ENCODE data around the gene ARHGEF18.
"Not testable (repeated sequence)": the region's sequence is repeated elsewhere in the genome, so short reads cannot be mapped to it uniquely, and the experiment has no call there.

ARHGEF18 gene

DNA sequence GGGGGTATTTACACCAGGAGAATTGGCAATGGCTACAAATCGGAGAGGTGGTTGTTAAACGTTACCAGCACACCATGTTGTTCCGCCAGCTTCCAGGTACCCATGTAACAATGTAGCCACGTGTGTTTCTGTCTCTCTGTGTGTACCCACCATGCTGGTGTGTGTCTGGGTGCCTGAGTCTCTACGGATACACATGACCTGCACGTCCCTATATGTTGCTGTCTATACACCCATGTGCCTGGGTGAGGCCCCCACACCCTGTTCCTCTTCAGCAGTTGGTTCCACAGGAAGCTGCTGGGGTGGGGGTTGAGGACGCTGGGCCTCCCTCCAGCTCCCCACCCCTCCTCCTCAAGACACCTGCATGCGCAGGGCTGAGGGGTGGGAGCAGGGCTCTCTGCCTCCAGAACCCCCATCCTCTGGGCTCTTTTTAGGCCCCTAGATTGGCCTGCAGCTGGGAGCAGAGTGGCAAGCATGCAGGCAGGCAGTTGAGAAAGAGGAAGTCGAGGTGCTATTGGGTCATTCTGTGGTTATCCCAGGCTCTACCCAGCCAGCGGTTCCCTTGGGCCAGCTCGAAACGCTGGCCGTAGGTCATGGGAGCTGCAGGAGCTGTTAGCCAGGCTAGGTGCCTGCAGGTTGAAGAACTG lies at the start of gene ARHGEF18:
Gene ARHGEF18 (plus strand): TSS at position 351 of the 644 bp plus-strand sequence. CDS start 13,954 bp downstream, outside the sequence.
- peak; percentile 78 for DNase-seq

DNA sequence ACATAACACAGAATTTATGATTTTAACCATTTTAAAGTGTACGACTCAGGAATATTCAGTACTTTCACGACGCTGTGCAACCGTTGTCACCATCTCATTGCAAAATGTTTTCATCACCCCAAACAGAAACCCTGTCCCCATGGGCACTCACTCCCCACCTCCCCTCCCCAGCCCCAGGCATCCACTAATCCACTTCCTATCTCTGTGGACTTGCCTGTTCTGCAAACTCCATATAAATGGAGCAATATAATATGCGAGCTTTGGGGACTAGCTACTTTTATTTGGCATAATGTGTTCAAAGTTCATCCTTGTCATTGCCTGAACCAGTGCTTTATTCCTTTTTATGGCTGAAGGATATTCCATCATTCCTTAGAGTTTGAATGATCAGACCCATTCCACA lies 47.2 kb upstream of the ARHGEF18 start:
- no peak for DNase-seq

DNA sequence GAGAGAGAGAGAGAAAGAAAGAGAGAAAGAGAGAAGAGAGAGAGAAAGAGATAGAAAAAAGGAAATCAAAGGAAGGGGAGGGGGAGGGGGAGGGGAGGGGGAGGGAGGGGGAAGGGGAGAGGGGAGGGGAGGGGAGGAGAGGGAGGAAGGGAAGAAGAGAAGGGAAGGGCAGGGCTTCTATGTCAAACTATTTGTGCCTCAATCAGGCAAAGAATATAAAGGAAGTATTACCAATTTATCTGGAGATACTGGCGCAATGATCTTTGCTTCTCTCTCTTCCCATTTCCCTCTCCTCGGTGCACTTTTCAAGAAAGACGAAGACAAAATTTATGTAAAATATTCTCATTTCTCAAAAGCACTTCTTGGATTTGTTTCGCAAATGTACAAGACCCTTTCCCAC lies 45.3 kb upstream of the ARHGEF18 start:
- DNase-seq: no peak

DNA sequence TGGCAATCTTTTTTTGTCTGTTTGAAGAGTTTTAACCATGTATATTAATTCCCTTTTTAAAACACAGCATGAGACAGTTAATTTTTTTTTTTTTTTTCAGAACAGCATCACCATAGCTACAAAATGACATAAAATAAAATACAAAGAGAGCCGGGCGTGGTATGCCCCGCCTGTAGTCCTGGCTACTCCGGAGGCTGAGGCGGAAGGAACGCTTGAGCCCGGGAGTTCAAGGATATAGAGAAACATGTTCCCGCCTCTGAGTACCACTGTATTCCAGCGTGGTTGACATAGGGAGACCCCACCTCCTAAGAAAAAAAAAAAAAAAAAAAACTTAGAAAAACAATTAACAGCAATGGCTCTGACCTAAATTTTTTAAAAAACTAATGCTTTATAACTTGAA lies 44.5 kb upstream of the ARHGEF18 start:
- no peak for DNase-seq

DNA sequence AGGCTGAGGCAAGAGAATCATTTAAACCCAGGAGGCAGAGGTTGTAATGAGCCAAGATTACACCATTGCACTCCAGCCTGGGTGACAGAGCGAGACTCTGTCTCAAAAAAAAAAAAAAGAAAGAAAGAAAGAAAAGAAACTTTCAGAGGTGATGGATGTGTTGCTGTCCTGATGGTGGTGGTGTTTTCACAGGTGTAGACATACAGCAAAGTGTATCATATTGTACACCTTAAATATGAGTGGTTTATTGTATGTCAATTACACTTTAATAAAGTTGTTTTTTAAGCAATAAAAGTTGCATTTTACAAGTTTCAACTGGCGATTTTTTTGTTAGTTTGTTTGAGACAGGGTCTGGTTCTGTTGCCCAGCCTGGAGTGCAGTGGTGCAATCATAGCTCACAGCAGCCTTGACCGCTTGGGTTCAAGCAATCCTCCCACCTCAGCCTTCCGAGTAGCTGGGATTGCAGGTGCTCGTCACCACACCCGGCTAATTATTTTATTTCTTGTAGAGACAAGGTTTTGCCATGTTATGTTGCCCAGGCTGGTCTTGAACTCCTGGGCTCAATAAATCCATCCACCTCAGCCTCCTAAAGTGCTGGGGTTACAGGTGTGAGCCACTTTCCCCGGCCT lies 41.0 kb upstream of the ARHGEF18 start:
- DNase-seq: no peak

DNA sequence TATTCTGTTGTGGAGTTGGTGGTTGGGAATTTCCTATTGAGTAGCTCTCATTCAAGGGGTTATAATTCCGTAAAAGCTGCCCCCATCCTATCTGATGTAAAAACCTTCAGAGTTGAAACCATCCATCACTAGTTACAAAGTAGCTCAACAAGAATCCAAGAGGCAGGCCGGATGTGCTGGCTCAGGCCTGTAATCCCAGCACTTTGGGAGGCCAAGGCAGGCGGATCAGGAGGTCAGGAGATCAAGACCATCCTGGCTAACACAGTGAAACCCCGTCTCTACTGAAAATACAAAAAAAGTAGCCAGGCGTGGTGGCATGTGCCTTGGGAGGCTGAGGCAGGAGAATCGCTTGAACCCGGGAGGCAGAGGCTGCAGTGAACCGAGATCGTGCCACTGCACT lies 40.4 kb upstream of the ARHGEF18 start:
- not testable (repeated sequence) for DNase-seq

DNA sequence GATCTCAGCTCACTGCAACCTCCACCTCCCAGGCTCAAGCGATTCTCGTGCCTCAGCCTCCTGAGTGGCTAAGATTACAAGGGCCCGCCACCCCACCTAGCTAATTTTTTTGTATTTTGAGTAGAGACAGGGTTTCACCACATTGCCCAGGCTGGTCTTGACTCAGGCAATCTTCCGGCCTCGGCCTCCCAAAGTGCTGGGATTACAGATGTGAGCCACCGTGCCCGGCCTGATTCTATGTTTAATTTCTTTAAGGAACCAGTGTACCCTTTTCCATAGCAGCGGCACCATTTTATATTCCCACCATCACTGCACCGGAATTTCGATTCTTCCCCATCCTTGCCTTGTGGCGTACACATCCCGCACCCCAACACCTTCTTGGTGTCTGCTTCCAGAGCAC lies 36.8 kb upstream of the ARHGEF18 start:
- no peak for DNase-seq

DNA sequence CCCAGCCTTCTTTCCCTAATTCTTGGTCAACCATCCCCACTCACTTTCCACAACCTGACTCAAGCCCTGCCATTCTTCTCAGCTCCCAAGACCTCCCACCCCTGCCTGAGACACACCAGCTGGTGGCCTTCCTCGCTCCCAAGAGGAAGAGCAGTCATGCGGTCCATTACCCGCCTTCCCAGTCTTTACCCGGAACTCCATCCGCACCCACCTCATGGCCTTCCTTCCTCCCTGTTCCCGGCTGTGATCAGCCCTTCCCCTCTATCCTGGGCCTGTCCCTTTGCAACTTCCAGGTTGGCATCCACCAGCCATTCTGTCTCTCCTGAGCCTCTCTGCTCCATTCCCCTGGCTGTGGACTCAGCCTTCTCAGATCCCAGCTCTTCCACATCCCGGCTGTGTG lies 35.9 kb upstream of the ARHGEF18 start:
- DNase-seq: no peak

DNA sequence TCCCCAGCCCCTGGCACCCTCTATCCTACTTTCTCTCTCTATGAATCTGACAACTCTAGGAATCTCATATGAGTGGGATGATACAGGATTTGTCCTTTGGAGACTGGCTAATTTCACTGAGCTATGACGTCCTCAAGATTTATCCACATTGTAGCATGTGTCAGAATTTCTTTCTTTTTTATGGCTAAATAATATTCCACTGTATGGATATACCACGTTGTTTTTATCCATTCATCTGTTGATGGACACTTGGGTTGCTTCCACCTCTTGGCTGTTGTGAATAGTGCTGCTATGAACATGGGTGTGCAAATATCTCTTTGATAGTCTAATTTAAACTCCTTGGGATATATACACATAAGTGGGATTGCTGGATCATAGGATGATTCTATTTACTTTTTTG lies 30.6 kb upstream of the ARHGEF18 start:
- no peak for DNase-seq

DNA sequence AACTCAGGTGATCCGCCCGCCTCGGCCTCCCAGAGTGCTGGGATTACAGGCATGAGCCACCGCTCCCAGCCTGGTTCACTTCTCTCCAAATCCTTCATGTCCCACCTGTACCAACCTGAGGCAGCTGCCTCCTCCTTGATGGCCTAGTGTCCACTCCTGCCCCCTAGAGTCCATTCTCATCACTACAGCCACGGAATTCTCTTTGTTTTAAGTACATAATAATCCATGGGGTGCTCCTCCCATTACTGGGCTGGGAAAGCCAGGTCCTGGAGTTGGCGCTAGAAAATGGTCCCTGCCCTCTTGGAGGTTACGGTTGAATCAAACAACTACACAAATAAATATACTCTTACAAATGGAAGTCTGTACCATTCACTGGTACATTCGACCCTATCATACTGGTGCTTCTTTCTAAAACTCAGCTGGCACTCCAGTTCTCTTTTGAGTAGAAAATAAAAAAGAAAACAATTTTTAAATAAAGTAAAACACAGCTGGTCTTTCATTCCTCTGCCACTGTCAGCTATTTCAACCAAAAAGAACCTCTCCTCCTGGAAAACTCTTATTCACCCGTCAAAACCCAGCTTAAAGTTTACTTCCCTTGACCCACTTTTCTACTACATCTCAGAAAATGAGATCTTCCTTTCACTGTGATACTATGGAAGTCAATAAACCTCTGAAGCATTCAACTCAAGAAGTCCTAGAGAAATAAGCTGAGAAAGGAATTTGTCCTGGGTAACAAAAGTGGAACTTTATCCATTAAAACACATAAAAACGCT lies 22.4 kb upstream of the ARHGEF18 start:
- DNase-seq: no peak

DNA sequence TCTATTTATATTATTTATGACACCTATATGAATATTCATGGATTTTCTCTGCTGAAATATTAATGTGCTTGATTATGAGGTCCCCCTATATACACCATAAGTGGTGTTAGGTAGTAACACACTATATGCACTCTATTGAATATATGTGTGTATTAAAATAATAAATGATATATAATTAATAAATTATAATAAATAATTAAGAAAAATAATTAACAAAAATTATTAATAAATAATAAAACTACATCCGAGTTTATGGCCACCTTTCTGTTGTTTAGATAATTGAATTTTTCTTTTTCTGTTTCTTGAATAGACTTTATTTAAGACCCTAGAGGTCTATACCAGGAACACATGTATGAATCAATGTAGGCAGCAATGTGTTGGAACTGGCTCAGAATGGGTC lies 20.9 kb upstream of the ARHGEF18 start:
- DNase-seq: no peak

DNA sequence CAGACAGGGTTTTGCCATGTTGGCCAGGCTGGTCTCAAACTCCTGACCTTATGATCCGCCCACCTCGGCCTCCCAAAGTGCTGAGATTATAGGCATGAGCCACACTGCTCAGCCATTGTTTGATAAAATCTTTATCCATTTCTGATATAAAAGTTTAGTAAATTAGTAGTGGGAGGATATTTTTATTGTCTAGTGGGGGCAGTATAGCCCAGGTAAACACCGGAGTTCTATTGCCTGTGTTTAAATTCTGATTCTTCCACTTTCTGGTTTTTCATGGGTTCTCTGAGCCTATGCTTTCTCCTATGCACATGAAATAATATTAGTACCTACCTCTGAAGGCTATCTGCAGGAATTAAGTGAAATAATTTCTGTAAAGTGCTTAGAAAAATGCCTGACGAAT lies 20.1 kb upstream of the ARHGEF18 start:
- no peak for DNase-seq

DNA sequence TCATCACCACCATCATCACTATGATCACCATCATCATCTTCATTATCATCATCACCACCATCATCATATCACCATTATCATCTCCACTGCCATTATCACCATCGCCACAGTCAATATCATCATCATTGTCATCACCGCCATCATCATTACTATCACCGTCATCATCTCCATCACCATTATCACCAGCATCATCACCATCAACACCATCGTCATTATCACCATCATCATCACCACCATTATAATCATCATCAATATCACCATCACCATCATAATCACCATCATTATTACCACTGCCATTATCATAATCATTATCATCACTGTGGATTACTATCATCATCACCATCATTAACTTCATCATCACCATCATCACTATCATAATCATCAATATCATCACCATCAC lies 17.3 kb upstream of the ARHGEF18 start:
- DNase-seq: no peak

DNA sequence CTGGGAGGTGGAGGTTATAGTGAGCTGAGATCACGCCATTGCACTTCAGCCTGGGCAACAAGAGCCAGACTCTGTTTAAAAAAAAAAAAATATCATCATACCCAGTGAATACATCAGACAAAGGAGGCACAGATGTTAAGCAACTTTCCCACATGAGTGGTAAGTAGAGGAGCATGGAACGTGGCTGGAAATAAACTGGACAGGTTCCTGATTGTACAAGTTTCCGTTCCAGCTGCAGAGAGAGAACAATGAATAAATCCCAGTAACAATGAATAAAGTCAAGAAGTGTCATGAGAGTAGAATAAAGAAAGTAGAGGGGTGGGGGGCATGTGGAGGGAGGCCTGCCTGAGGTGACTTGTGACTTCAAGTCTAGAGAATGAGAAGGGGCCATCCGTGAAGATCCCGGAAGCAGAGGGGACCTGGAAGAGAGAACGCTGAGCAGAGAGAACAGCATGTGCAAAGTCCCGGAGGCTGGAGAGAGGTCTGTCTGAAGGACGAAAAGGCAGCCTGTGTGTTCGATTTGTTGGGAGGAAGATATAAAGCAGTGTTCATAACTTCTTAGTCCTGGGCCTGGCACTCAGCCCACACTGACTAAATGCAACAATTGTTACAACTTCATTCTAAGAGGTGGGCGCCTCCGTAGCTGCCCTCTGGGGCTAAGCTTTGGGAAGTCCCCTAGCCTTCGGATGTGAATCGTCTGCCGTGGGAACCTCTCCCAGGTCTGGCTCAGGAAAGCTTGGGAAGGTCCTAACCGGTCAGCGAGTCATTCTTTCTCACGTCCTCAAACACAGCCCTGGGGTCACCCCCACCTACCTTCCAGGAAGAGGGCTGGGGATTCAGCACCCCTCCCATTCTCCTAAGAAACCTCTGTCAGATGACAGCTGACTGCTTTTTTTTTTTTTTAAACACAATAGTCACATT lies 15.3 kb upstream of the ARHGEF18 start:
- no peak for DNase-seq

DNA sequence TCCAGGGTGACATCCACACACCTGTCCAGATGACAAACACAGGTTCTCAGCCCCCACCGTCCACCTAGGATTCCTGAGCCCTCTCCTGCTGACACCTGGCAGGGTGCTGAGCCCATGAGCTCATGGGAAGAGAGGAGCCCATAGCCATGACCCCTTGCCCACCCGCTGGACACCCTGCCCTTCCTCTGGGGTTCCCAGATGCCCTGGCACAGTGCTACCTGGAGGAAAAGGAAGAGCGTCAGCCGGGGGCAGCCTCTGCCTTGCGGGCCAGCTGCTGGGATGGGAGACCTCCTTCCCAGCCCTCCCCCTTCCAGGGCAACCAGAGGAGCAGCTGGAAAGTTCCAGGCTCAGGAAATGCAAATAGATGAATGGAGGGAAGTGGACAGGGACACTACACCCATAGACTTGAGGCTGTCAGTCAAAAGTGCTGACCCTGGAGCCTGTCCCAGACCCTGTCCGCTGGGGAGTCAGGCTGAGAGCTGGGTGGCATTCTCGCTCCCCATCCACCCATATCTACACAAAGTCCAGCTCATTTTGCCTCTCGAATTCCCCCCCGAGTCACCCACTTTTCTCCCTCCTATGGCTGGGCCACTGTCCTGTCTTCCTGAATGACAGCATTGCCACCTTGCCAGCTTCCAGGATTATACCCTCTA lies 12.3 kb upstream of the ARHGEF18 start:
- DNase-seq: no peak

DNA sequence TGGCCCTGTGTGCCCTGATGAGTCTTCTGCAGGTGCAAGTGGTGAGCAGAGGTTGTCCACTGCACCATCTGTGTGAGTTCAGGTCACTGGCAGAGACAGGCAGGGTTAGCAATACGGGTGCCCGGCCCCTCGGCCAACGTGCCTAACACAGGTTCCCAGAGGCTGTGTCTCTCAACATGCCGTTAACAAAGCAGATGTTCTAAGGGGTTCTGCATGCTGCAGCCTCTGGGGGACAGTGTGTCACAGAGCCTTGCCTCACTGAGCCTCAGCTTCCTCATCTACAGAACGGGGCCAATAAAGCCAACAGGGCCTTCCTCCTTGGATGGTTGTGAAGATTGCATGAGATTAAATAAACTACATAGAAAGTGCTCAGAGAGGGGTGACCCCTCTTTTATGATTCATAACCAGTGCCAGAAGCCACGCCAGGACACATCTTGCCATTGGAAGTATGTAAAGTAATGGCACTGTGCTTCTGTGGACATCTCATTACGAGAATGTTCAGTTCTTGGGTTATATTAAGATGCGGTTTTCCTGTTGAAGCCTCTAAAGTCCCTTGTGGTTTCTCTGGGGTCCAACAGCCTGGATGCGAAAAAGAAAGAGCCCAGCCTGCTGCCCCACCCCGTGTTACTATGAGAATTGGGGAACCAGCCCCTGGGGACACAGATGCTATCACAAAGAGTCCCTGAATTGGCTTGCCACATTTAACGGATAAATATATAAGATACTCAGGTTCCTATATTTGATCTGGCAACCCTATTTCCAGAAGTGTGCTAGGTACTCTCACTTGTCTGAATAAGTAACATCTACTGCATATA lies 11.2 kb upstream of the ARHGEF18 start:
- DNase-seq: no peak

DNA sequence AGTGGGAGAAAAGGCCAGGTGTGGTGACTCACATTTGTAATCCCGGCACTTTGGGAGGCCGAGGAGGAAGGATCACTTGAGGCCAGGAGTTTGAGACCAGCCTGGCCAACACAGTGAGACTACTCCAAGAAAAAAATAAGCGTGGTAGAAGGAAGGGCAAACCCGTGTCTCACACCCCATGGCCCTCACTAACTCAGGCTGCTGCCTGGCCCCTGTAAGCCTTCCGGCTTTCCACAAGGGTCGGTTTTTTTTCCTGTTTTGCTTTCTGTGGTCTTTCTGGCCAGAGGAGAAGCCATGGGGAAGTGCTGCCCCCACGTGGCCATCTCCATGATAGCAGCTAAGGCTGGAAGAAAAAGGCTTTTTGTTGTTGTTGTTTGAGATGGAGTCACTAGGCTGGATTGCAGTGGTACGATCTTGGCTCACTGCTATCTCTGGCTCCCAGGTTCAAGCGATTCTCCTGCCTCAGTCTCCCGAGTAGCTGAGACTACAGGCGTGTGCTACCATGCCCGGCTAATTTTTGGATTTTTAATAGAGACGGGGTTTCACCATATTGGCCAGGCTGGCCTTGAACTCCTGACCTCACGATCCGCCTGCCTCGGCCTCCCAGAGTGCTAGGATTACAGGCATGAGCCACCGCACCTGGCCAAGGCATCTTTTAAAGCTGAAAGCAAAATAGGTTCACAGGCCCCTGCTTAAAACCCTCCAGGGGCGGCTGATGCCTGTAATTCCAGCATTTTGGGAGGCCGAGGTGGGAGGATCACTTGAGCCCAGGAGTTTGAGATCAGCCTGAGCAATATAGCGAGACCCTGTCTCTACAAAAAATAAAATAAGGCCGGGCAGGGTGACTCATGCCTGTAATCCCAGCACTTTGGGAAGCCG lies 7.5 kb upstream of the ARHGEF18 start:
- DNase-seq: peak; percentile 98

DNA sequence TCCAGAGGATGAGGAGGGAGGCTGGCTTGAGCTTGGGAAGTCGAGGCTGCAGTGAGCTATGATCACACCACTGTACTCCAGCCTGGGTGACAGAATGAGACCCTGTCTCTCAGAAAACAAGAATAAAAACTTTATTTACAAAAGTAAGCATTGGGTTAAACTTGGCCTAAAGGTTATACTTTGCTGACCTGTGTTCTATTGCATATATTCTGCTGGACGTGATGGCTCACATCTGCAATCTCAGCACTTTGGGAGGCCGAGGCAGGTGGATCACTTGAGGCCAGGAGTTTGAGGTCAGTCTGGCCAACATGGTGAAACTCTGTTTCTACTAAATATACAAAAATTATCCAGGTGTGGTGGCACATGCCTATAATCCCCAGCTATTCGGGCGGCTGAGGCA lies 6.6 kb upstream of the ARHGEF18 start:
- no peak for DNase-seq

DNA sequence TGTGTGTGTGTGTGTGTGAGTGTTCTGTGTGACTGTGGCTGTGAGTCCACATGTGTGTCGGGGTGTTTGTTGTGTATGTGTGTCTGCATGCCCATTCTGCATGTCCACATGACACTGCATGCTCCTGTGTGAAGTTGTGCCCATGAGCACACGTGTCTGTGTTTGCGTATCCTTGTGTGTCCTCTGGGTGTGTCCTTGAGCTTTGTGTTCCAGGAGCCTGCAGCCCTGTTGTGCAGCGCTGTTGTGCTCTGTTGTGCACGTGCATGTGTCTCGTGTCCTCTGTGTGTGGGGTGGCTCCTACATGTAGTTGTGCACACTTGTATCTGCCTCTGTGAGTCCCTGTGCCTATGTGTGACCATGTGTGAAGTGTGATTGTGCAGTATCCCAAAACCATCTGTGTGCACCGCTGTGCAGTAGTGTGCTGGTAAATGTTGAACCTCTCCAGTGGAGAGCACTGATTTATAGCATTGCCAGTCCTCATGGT lies 2.2 kb upstream of the ARHGEF18 start:
- DNase-seq: peak; percentile 46

DNA sequence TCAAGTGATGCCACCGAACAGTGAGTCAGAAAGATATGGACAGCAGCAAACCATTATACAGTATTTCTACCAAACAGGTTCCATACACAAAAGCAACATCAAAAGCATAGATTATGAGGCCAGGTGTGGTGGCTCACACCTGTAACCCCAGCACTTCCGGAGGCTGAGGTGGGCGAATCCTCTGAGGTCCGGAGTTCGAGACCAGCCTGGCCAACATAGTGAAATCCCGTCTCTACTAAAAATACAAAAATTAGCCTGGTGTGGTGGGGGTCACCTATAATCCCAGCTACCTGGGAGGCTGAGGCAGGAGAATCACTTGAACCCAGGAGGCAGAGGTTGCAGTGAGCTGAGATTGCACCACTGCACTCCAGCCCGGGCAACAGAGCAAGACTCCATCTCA lies 1.7 kb upstream of the ARHGEF18 start:
- DNase-seq: not testable (repeated sequence)

DNA sequence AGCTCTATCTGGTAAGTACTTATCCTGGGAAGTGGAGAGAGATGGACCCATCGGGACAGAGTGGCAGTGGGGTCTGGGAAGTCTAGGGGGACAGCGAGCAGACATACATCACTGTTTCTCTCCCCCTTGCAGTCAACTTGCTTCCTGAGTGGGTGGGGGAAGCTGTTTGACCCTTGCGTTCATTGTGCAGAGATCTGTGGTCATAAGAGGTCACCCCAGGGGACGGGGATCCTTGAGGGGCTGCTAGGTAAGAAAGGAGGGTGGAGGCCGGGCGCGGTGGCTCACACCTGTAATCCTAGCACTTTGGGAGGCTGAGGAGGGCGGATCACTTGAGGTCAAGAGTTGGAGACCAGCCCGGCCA lies 474 bp downstream of the ARHGEF18 start:
- DNase-seq: peak; percentile 61

Measured in activated CD8-positive, alpha-beta memory T cell treated with anti-CD3 and anti-CD28 coated beads, Interleukin-2, amount 50 U/mL, for 48 hours (primary cell).